Chondrocyte (in vitro differentiated cells): ENCODE results near the gene PARVB. TPM values are rescaled to one million over a fixed set of nuclear protein-coding genes. Genes with fewer than 3 reads are reported as not detected.
A peak's percentile ranks its signal among the peaks of the same experiment; 100 is the strongest.

Source experiments
- DNase-seq: peaks from one replicate; pipeline ENCODE4 v3.0.0; 2021; ENCODE audit warnings: mixed read lengths, low spot score
- H3K27ac Mint-ChIP-seq: one replicate; pipeline ENCODE4 v1.8.0; 2021; ENCODE audit warnings: mild to moderate bottlenecking, moderate library complexity, mixed read lengths; ENCODE audit not compliant: unreplicated experiment
- H3K27me3 Mint-ChIP-seq: 2 replicates; pipeline ENCODE4 v1.8.0; 2021; ENCODE audit warnings: low read depth, mixed read lengths
- H3K36me3 Mint-ChIP-seq: 2 replicates; pipeline ENCODE4 v1.8.0; 2021; ENCODE audit warnings: low read depth, mixed read lengths
- H3K4me1 Mint-ChIP-seq: 2 replicates; pipeline ENCODE4 v1.8.0; 2021; ENCODE audit warnings: low read depth, mild to moderate bottlenecking, mixed read lengths
- H3K4me3 Mint-ChIP-seq: one replicate; pipeline ENCODE4 v1.8.0; 2021; ENCODE audit warnings: mild to moderate bottlenecking, moderate library complexity, mixed read lengths; ENCODE audit not compliant: unreplicated experiment
- H3K9me3 Mint-ChIP-seq: 2 replicates; pipeline ENCODE4 v1.8.0; 2021; ENCODE audit warnings: low read depth, mixed read lengths
- total RNA-seq: library from RNA; stranded (reverse); gene quantifications from 3 replicates; pipeline ENCODE4 v1.2.1, GENCODE V29; 2021
- TF ChIP-seq, protein P1 (sequence below): fragments of 200-600 bp; sonication (generic); IDR thresholded peaks from 2 replicates; pipeline ENCODE4 v1.5.0; 2021; ENCODE audit warnings: antibody characterized with exemption, mild to moderate bottlenecking, moderate library complexity

PARVB gene
- total RNA-seq, 1 donor from 2014 or later, result 33.6 TPM

GRCh38 chr22:44211256-44211945, 187.3 kb downstream of the PARVB start:
- Mint-ChIP-seq H3K36me3 (peaks cover 11% of the 10 kb centered on the region), H3K27ac (peak overlapping the region; percentile 65), H3K27me3 (peaks cover 10% of the 10 kb centered on the region), H3K9me3 (peaks cover 16% of the 10 kb centered on the region), H3K4me3 (peak overlapping the region; percentile 41), H3K4me1 (peaks cover 23% of the 10 kb centered on the region)
- no peak for DNase-seq
- TF ChIP-seq, protein P1, sequence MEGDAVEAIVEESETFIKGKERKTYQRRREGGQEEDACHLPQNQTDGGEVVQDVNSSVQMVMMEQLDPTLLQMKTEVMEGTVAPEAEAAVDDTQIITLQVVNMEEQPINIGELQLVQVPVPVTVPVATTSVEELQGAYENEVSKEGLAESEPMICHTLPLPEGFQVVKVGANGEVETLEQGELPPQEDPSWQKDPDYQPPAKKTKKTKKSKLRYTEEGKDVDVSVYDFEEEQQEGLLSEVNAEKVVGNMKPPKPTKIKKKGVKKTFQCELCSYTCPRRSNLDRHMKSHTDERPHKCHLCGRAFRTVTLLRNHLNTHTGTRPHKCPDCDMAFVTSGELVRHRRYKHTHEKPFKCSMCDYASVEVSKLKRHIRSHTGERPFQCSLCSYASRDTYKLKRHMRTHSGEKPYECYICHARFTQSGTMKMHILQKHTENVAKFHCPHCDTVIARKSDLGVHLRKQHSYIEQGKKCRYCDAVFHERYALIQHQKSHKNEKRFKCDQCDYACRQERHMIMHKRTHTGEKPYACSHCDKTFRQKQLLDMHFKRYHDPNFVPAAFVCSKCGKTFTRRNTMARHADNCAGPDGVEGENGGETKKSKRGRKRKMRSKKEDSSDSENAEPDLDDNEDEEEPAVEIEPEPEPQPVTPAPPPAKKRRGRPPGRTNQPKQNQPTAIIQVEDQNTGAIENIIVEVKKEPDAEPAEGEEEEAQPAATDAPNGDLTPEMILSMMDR, result no peak

DNA sequence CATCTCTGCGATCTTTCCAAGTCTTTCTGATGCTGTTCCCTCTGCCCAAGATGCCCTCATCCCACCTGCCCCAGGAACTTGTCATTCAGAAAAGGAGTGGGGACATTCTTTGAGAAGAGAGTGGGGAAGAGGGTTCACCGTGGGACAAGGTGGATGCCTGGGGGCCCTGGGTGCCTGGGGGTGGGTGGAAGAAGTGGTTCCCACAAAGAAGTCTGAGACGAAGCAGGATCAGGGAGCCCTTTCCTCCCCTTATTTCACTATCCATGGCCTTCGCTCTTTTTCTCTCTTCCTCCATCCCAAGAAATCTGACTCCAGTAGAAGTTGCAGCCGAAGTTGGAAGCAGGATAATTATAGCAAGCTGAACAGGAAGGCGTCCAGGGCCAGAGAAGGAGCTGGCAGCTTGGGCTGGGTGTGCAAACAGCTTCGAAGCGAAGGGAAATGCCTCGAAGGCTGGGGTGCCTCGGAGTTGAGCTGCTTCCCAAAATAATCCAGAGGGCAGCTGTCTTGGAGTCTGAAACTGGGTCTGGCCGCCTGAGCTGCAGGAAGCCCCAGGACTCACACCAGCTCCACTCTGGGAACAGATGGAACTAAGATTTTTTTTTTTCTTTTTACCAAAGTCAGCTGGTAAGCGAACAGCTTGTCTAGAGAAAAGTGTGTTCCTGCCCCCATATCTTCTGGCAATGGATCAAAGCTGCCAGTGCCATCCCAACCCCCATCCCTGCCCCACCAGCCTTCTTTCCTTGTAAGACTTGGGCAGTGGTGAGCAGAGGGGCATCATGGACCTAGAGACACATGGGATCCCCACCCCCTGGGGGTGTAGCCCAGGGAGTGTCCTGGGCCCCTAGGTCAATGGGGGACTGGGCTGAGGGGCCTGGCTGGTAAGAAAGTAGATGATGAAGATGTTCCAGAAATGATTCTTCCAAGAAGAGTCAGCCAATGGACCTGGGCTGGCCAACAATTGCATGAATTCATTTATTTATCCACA, 188.1 kb downstream of the PARVB start:
- TF ChIP-seq, protein P1, result no peak
- DNase-seq, result no peak
- peaks cover 10% of the 10 kb centered on the region for H3K27me3 Mint-ChIP-seq
- peaks cover 11% of the 10 kb centered on the region for H3K36me3 Mint-ChIP-seq
- peaks cover 23% of the 10 kb centered on the region for H3K4me1 Mint-ChIP-seq
- H3K9me3 Mint-ChIP-seq, result peaks cover 16% of the 10 kb centered on the region
- H3K27ac Mint-ChIP-seq, result peak overlapping the region; percentile 65
- peak overlapping the region; percentile 41 for H3K4me3 Mint-ChIP-seq

GRCh38 chr22:44212936-44213335, 188.8 kb downstream of the PARVB start:
- peaks cover 11% of the 10 kb centered on the region for H3K36me3 Mint-ChIP-seq
- TF ChIP-seq, protein P1, result no peak
- DNase-seq, result no peak
- peaks cover 10% of the 10 kb centered on the region for H3K27me3 Mint-ChIP-seq
- H3K9me3 Mint-ChIP-seq, result peaks cover 16% of the 10 kb centered on the region
- H3K4me1 Mint-ChIP-seq, result peaks cover 23% of the 10 kb centered on the region
- H3K4me3 Mint-ChIP-seq, result no peak overlapping the region
- no peak overlapping the region for H3K27ac Mint-ChIP-seq

- Mint-ChIP-seq H3K4me3 (no peak overlapping the region), H3K27ac (no peak overlapping the region), H3K36me3 (peaks cover 11% of the 10 kb centered on the region), H3K9me3 (peaks cover 16% of the 10 kb centered on the region), H3K27me3 (peaks cover 10% of the 10 kb centered on the region), H3K4me1 (peaks cover 23% of the 10 kb centered on the region)
- TF ChIP-seq, protein P1, result no peak
- DNase-seq, result no peak
These were observed 189.5 kb downstream of the PARVB start for GRCh38 chr22:44213489-44214043.

- peaks cover 11% of the 10 kb centered on the region for H3K9me3 Mint-ChIP-seq
- DNase-seq, result no peak
These were observed 190.1 kb downstream of the PARVB start for GRCh38 chr22:44214187-44214586.

More at GRCh38 chr22:44214187-44214586, 190.1 kb downstream of the PARVB start:
- H3K27ac Mint-ChIP-seq, result no peak overlapping the region
- H3K4me1 Mint-ChIP-seq, result peaks cover 23% of the 10 kb centered on the region
- TF ChIP-seq, protein P1, result no peak
- H3K36me3 Mint-ChIP-seq, result peaks cover 6% of the 10 kb centered on the region
- H3K4me3 Mint-ChIP-seq, result no peak overlapping the region
- H3K27me3 Mint-ChIP-seq, result peaks cover 5% of the 10 kb centered on the region
